Activated B cell treated with CpG ODN at 0.5 μM for 24 hours (primary cell): ENCODE data around the gene PRKCE. TPM values are rescaled to one million over a fixed set of nuclear protein-coding genes. Genes with fewer than 3 reads are reported as not detected.
A peak's percentile ranks its signal among the peaks of the same experiment; 100 is the strongest.

Experiments used
- ATAC-seq: fragments of 200-7000 bp; cut with Tn5 transposase; one replicate; pipeline ENCODE4 v1.10.0; 2021; ENCODE audit warnings: low read depth, mild to moderate bottlenecking, moderate library complexity
- CTCF ChIA-PET: fragments of 350-600 bp; sonication (Branson Sonifier 250); formaldehyde crosslinking; loops from one replicate; lab custom pipeline; 2021; ENCODE audit warnings: antibody characterized with exemption; lab: Charles Lee
- POLR2A ChIA-PET: fragments of 350-600 bp; sonication (Branson Sonifier 250); formaldehyde crosslinking; loops from one replicate; lab custom pipeline; 2021; ENCODE audit warnings: antibody characterized with exemption; lab: Charles Lee
- DNase-seq: peaks from one replicate; pipeline ENCODE4 v3.0.0; 2022
- H3K27ac Mint-ChIP-seq: one replicate; pipeline ENCODE4 v1.8.0; 2020; ENCODE audit warnings: mixed read lengths
- H3K27me3 Mint-ChIP-seq: one replicate; pipeline ENCODE4 v1.8.0; 2021; ENCODE audit warnings: mixed read lengths
- H3K36me3 Mint-ChIP-seq: one replicate; pipeline ENCODE4 v1.8.0; 2021; ENCODE audit warnings: low read depth, mixed read lengths
- H3K4me1 Mint-ChIP-seq: one replicate; pipeline ENCODE4 v1.8.0; 2021; ENCODE audit warnings: mixed read lengths
- H3K4me3 Mint-ChIP-seq: one replicate; pipeline ENCODE4 v1.8.0; 2020; ENCODE audit warnings: mild to moderate bottlenecking, mixed read lengths
- H3K9me3 Mint-ChIP-seq: one replicate; pipeline ENCODE4 v1.8.0; 2020; ENCODE audit warnings: mixed read lengths
- intact Hi-C: fragments of 100-400 bp; cut with micrococcal nuclease; formaldehyde crosslinking; loops from one replicate; pipeline ENCODE4 v1.15.1; 2024
- total RNA-seq: library from RNA; stranded (reverse); gene quantifications from 2 replicates; pipeline ENCODE4 v1.2.3, GENCODE V29; 2022
- TF ChIP-seq, protein P1 (sequence below): fragments of 200-600 bp; IDR thresholded peaks from one replicate; pipeline ENCODE4 v1.8.0; 2022; ENCODE audit warnings: antibody characterized with exemption, mild to moderate bottlenecking

Gene PRKCE
- total RNA-seq, 1 donor from 2014 or later = 53.8 TPM

GRCh38 chr2:45954233-45954850 lies 302.9 kb downstream of the PRKCE start:
- ATAC-seq (no peak), DNase-seq (no peak)
- TF ChIP-seq, protein P1, sequence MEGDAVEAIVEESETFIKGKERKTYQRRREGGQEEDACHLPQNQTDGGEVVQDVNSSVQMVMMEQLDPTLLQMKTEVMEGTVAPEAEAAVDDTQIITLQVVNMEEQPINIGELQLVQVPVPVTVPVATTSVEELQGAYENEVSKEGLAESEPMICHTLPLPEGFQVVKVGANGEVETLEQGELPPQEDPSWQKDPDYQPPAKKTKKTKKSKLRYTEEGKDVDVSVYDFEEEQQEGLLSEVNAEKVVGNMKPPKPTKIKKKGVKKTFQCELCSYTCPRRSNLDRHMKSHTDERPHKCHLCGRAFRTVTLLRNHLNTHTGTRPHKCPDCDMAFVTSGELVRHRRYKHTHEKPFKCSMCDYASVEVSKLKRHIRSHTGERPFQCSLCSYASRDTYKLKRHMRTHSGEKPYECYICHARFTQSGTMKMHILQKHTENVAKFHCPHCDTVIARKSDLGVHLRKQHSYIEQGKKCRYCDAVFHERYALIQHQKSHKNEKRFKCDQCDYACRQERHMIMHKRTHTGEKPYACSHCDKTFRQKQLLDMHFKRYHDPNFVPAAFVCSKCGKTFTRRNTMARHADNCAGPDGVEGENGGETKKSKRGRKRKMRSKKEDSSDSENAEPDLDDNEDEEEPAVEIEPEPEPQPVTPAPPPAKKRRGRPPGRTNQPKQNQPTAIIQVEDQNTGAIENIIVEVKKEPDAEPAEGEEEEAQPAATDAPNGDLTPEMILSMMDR = no peak
- Mint-ChIP-seq H3K4me1 (peaks cover 18% of the 10 kb centered on the region), H3K36me3 (peaks cover 4% of the 10 kb centered on the region), H3K9me3 (no peaks in the 10 kb centered on the region), H3K27ac (no peak overlapping the region), H3K27me3 (no peaks in the 10 kb centered on the region), H3K4me3 (no peak overlapping the region)
- ChIA-PET CTCF (no interaction called here), POLR2A (no interaction called here)
- intact Hi-C loops = no loop called here

GRCh38 chr2:45957533-45958227 lies 306.2 kb downstream of the PRKCE start:
- TF ChIP-seq, protein P1 = no peak
- intact Hi-C loops = no loop called here
- Mint-ChIP-seq H3K27me3 (no peaks in the 10 kb centered on the region), H3K4me1 (peaks cover 20% of the 10 kb centered on the region), H3K9me3 (no peaks in the 10 kb centered on the region), H3K27ac (no peak overlapping the region), H3K4me3 (no peak overlapping the region), H3K36me3 (peaks cover 2% of the 10 kb centered on the region)
- CTCF ChIA-PET = no interaction called here
- ATAC-seq = no peak
- DNase-seq = no peak
- POLR2A ChIA-PET = no interaction called here

- CTCF ChIA-PET = no interaction called here
- H3K4me3 Mint-ChIP-seq = no peak overlapping the region
- no peak overlapping the region for H3K27ac Mint-ChIP-seq
- TF ChIP-seq, protein P1 = no peak
- no peaks in the 10 kb centered on the region for H3K27me3 Mint-ChIP-seq
- H3K4me1 Mint-ChIP-seq = peaks cover 39% of the 10 kb centered on the region
- POLR2A ChIA-PET = no interaction called here
- H3K36me3 Mint-ChIP-seq = no peaks in the 10 kb centered on the region
- H3K9me3 Mint-ChIP-seq = no peaks in the 10 kb centered on the region
- intact Hi-C loops = no loop called here
- DNase-seq (no peak), ATAC-seq (peak; percentile 40)
These were observed 308.8 kb downstream of the PRKCE start for GRCh38 chr2:45960057-45960863.

GRCh38 chr2:45962177-45962921 lies 310.9 kb downstream of the PRKCE start:
- Mint-ChIP-seq H3K4me1 (peaks cover 53% of the 10 kb centered on the region), H3K9me3 (no peaks in the 10 kb centered on the region), H3K36me3 (no peaks in the 10 kb centered on the region), H3K27ac (no peak overlapping the region), H3K27me3 (no peaks in the 10 kb centered on the region), H3K4me3 (no peak overlapping the region)
- no peak for DNase-seq
- intact Hi-C loops = no loop called here
- TF ChIP-seq, protein P1 = no peak
- POLR2A ChIA-PET = no interaction called here
- CTCF ChIA-PET = no interaction called here
- ATAC-seq = no peak
